ENCODE data around the gene AWAT2. TPM values are rescaled to one million over a fixed set of nuclear protein-coding genes. Genes with fewer than 3 reads are reported as not detected.

AWAT2 gene
- total RNA-seq, 3 donors from 2014 or later = not detected

DNA sequence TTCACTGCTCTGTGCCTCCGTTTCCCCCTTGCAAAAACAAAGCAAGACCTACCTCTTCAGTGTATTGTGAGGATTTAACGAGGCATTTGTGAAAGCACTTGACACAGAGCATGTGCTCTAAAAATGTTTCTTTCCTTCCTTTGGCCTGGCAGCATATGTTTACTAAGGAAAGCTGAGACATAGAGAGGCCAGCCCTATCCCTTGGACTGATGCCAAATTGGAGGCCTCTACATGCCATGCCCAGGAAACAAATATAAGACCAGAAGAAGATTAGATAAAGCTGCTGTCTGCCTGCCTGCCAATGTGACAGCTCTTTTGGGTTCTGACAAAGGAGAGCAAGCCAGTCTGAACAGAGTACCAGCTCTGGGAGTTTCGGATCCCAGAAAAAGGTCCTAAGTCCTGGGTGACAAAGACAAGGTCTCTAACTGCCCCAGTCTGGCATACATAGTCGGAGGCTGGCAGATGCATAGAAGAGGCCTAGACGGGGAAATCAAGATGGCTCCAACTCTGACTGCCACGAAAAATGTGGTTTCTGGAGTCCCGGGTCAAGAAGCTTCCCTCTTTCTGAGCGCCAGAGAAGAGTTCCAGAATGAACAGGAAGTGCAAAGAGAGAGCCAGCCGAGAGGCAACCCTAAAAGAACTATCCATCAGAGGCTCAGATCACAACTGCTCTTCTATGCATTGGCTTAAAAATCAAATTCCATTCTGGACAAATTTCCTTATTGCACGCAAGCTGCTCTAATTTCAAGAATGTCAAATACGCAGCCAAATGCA is 38.3 kb upstream of the AWAT2 start:
- no peak for DNase-seq (ENCODE audit: low spot score in 2 of 2)
- peaks cover 0 to 51% of the 10 kb centered on the region in 2 donors for H3K27me3 ChIP-seq
- TF ChIP-seq POLR2AphosphoS5 (IDR thresholded peaks at IDR 0.05) = no peak
- H3K4me3 ChIP-seq = no peak overlapping the region
- intact Hi-C loops (cut with DNase I; ENCODE audit: low total_unique reads) = no loop called here
- no peaks in the 10 kb centered on the region for H3K4me1 ChIP-seq
- no peak overlapping the region for H3K27ac ChIP-seq
- H3K36me3 ChIP-seq = no peaks in the 10 kb centered on the region
- no peaks in the 10 kb centered on the region for H3K9me3 ChIP-seq

DNA sequence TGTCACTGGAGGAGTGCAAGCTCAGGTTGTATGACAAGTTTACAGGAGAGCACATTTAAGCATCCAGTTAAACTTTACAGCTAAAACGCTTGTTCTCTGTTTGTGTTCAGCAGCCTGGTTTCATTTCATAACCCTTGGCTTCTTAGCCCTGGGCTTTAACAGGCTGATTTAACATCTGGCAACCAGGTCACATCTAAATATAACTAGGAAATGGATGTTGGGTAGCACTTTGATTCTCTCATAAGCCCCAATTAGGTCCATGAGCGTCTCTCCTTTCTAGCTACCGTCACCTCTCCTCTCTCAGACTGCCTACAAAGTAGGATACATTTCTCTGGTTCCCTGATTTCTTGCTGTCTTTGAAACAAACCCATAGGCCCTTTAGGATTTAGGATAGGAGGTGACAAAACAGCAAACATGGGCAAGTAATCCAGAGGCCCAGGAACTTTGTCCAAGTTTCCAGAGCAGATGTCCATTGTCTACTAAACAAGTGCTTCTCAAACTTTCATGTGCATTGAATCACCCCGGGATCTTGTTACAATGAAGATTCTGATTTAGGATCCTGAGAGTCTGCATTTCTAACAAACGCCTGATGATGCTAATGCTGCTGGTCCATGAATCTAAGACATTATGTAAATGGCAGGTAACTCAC is 35.0 kb upstream of the AWAT2 start:
- H3K9me3 ChIP-seq = no peaks in the 10 kb centered on the region
- H3K4me3 ChIP-seq = no peak overlapping the region
- H3K27ac ChIP-seq = no peak overlapping the region
- H3K4me1 ChIP-seq = no peaks in the 10 kb centered on the region
- peaks cover 0 to 42% of the 10 kb centered on the region in 2 donors for H3K27me3 ChIP-seq
- H3K36me3 ChIP-seq = no peaks in the 10 kb centered on the region
- intact Hi-C loops (cut with DNase I; ENCODE audit: low total_unique reads) = no loop called here
- no peak for DNase-seq (ENCODE audit: low spot score in 2 of 2)
- no peak for TF ChIP-seq POLR2A (IDR thresholded peaks at IDR 0.05)
- TF ChIP-seq, protein P1, sequence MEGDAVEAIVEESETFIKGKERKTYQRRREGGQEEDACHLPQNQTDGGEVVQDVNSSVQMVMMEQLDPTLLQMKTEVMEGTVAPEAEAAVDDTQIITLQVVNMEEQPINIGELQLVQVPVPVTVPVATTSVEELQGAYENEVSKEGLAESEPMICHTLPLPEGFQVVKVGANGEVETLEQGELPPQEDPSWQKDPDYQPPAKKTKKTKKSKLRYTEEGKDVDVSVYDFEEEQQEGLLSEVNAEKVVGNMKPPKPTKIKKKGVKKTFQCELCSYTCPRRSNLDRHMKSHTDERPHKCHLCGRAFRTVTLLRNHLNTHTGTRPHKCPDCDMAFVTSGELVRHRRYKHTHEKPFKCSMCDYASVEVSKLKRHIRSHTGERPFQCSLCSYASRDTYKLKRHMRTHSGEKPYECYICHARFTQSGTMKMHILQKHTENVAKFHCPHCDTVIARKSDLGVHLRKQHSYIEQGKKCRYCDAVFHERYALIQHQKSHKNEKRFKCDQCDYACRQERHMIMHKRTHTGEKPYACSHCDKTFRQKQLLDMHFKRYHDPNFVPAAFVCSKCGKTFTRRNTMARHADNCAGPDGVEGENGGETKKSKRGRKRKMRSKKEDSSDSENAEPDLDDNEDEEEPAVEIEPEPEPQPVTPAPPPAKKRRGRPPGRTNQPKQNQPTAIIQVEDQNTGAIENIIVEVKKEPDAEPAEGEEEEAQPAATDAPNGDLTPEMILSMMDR (IDR thresholded peaks at IDR 0.05) = no peak
- TF ChIP-seq POLR2AphosphoS5 (IDR thresholded peaks at IDR 0.05) = no peak

DNA sequence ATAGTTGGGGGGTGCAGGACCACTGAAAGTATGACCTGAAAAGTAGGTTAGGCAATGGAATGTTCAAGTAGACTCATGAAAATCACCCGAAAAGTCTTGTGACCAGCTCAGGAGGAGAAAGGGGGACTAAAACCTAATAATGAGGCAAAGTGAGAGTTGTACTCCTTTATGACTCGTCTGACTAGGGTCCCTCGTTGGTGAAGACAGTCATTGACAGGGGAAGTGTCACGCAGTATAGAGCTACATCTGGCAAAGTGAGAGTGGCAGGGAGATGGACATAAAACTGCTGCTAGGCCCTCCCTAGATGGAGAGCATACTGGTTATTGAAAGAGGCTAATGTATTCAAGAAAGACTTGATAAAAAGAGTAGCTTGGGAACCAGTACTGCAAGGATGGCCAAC is 33.0 kb upstream of the AWAT2 start:
- intact Hi-C loops (cut with DNase I; ENCODE audit: low total_unique reads) = no loop called here

DNA sequence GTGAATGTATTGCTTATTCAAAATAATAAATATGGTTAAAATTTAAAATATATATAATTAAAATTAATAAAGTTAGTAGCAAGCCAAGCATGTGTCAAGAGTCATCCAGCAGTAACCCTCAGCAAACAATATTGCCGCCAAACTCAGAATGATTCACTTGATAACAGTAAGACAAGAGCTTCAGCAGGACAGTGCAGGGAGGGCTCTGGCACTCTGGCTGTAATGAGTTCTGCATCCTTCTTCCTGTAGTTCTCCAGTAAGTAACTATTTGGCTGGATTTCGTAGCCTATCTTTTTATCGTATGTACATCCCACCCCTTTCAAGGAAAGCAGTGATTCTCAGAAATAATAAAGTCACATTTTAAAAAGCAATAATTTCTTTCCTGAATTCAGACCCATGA is 30.1 kb upstream of the AWAT2 start:
- no peak overlapping the region for H3K27ac ChIP-seq
- H3K27me3 ChIP-seq = peaks cover 0 to 39% of the 10 kb centered on the region in 2 donors
- DNase-seq (ENCODE audit: low spot score in 2 of 2) = no peak
- intact Hi-C loops (cut with DNase I; ENCODE audit: low total_unique reads) = no loop called here
- H3K36me3 ChIP-seq = no peaks in the 10 kb centered on the region
- peaks cover 0 to 10% of the 10 kb centered on the region in 2 donors for H3K9me3 ChIP-seq
- no peak overlapping the region for H3K4me3 ChIP-seq
- no peak for TF ChIP-seq POLR2AphosphoS5 (IDR thresholded peaks at IDR 0.05)
- TF ChIP-seq POLR2A (IDR thresholded peaks at IDR 0.05) = no peak
- TF ChIP-seq, protein P1 (IDR thresholded peaks at IDR 0.05) = no peak
- H3K4me1 ChIP-seq = no peaks in the 10 kb centered on the region

More for the DNA sequence above, 33.0 kb upstream of the AWAT2 start:
- H3K27me3 ChIP-seq = peaks cover 0 to 43% of the 10 kb centered on the region in 2 donors
- H3K4me1 ChIP-seq = no peaks in the 10 kb centered on the region
- no peak overlapping the region for H3K4me3 ChIP-seq
- H3K27ac ChIP-seq = no peak overlapping the region
- TF ChIP-seq, protein P1 (IDR thresholded peaks at IDR 0.05) = no peak
- TF ChIP-seq POLR2AphosphoS5 (IDR thresholded peaks at IDR 0.05) = no peak
- no peak for TF ChIP-seq POLR2A (IDR thresholded peaks at IDR 0.05)
- no peaks in the 10 kb centered on the region for H3K9me3 ChIP-seq
- no peak for DNase-seq (ENCODE audit: low spot score in 2 of 2)
- no peaks in the 10 kb centered on the region for H3K36me3 ChIP-seq

DNA sequence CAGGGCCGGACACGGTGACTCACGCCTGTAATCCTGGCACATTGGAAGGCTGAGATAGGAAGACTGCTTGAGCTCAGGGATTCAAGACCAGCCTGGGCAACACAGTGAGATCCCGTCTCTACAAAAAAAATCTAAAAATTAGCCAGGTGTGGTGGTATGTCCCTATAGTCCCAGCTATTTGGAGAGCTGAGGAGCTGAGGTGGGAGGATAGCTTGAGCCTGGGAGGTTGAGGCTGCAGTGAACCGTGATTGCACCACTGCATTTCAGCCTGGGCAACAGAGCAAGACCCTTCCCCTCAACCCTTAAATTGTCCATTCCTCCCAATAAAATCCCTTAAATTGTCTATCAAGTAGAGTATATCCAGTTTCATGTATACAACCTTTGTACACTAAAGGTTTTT is 29.6 kb upstream of the AWAT2 start:
- Histone ChIP-seq H3K9me3 (peaks cover 0 to 10% of the 10 kb centered on the region in 2 donors), H3K4me1 (no peaks in the 10 kb centered on the region), H3K36me3 (no peaks in the 10 kb centered on the region), H3K4me3 (no peak overlapping the region), H3K27ac (no peak overlapping the region), H3K27me3 (peaks cover 0 to 36% of the 10 kb centered on the region in 2 donors)
- no peak for TF ChIP-seq POLR2AphosphoS5 (IDR thresholded peaks at IDR 0.05)
- TF ChIP-seq, protein P1 (IDR thresholded peaks at IDR 0.05) = no peak
- no peak for TF ChIP-seq POLR2A (IDR thresholded peaks at IDR 0.05)
- intact Hi-C loops (cut with DNase I; ENCODE audit: low total_unique reads) = no loop called here
- DNase-seq (ENCODE audit: low spot score in 2 of 2) = no peak

All from breast epithelium (tissue), 4 donors.